HG03060 (cell line): ENCODE results near the gene MRPL51.
"Not testable (repeated sequence)": the region's sequence is repeated elsewhere in the genome, so short reads cannot be mapped to it uniquely, and the experiment has no call there.

Experiments used
- ATAC-seq: cut with Tn5 transposase; IDR thresholded peaks from one replicate; pipeline ENCODE4 v1.9.1; 2021; ENCODE audit warnings: low read depth, moderate number of reproducible peaks; ENCODE audit not compliant: unreplicated experiment

MRPL51 gene

DNA sequence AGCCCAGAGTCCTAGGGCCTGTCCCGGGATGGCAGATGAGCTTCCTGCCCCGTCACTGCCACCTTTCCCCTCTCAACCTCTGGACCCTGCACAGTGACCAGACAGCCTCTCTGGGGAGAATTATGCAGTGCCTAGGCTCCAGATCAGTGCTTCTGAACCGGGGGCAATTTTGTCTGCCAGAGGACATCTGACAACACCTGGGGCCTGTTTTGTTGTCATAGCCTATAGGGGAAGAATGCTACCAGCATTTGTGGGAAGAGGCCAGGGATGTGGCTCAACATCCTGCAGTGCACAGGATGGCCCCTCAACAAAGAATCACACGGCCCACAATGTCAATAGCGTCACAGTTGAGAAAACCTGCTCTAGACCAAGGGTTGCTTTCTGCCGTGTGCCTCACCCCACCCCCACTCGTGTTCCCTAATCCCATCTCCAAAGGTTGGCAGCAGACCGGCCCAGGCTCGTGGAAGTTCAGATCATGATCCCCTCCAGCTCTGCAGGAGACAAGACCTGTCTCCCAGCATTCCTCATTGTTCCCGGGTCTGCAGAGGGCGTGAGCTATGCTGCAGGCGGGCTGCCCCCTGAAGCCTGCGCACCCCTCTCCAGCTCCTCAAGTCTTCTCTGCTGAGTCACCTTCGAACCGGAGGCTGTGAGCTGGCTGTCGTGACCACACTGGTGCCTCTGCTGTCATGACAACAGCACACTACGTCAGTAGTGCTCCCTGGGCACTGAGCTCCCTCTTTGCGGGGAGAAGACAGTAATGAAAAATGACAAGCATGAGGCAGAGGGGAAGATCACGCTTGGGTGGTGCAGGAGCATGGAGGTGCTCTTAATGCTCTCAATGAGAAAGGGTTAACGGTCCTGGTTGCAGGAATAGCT lies 39.2 kb upstream of the MRPL51 start:
- no peak for ATAC-seq

GRCh38 chr12:6530576-6531260 lies 37.7 kb upstream of the MRPL51 start:
- ATAC-seq = no peak

GRCh38 chr12:6529291-6529737 lies 36.3 kb upstream of the MRPL51 start:
- no peak for ATAC-seq

DNA sequence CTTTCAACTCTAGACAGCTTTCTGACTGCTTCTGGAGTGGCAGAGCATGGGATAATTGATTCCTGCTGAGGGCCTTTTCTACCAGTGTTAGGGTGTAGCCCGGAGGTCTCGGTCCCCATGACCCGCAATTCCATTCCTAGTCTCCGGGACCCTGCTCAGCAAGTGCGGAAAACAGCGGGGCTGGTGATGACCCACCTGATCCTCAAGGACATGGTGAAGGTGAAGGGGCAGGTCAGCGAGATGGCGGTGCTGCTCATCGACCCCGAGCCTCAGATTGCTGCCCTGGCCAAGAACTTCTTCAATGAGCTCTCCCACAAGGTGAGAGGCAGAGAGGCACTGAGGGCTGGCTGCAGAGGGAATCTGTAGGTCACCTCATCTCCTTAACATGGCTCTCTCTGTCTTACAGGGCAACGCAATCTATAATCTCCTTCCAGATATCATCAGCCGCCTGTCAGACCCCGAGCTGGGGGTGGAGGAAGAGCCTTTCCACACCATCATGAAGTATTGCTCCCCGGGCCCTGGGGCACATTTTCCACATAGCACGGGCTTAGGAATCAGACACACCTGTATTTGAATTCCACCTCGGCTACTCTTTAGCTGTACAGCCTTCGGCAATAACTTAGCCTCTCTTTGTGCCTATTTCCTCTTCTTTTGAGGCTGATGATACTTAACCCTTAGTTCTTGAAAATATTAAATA lies 35.6 kb upstream of the MRPL51 start:
- ATAC-seq = no peak

DNA sequence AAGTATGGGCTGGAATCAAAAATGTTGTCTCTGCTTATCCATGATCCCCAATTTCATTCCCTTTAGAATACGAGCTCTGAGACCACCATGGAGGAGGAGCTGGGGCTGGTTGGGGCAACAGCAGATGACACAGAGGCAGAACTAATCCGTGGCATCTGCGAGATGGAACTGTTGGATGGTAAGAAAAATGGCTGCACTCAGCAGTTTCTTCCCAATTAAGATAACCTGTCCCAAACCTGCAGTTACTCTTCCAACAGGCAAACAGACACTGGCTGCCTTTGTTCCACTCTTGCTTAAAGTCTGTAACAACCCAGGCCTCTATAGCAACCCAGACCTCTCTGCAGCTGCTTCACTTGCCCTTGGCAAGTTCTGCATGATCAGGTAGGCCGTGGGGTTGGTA lies 34.6 kb upstream of the MRPL51 start:
- ATAC-seq = no peak

DNA sequence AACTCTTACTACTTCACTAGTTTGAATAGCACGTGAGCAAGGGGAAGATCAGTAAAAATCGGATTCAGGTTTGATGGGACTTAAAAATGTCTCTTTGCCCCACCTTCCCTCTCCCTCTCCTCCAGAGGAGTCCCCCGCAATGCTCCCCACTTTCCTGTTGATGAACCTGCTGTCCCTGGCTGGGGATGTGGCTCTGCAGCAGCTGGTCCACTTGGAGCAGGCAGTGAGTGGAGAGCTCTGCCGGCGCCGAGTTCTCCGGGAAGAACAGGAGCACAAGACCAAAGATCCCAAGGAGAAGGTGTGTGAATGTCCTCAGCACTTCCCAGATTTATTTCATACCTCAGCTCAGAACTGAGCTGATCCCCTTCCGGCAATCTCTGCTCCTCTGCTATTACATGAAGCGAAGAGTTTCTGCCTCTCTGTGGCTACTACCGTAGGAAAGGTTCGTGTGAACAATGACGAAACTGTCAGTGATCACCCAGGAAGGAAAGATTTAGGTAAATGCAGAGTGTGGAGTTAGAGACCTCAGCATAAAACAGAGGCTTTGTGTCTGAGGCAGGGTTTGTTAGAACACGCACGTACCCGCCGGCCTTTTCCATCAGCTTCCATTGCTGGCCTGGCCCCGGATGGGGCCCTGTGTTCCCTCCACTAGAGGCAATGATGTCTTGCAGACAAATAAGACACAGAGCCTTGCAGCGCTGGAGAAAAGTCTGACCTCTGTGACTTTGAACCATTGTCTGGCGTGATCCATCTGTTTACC lies 33.9 kb upstream of the MRPL51 start:
- no peak for ATAC-seq

- ATAC-seq = no peak
Measured at GRCh38 chr12:6526201-6526600, 33.1 kb upstream of the MRPL51 start.

DNA sequence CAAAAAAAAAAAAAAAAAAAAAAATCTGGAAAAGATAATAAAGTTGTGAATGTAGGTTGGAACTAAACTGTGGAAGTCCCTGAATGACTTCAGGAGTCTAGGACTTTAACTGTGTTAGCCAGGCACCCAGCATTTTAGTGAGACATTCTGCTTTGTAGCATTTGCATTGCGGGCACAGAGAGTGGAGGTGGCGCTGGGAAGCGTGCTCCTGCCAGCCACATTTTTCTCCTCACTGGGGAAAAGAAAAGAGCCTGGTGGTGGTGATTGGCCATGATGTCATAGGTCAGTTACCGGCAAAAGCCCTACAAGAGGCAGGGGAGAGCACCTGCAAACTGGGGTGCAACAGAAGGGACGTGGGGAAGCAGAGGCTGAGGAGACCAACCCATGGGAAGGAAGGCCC lies 31.6 kb upstream of the MRPL51 start:
- no peak for ATAC-seq

DNA sequence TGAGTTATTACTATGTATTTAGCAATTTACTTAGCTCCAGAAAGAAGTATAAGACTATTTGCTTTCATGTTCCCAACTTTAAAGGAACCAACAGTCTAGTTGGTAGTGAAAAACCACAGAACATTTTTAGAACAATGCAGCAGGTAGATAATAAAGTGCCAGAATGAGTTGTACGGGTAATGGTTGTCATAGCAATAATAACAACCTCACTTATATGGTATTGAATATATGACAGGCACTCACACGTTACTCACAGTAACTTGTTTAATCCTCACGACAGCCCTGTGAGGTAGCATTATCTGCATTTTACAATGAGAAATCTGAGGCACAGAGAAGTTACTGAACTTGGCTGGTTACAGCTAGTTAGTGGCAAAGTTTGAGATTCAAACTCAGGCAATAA lies 30.6 kb upstream of the MRPL51 start:
- ATAC-seq = no peak

- ATAC-seq = no peak
Measured at GRCh38 chr12:6522193-6522592, 29.1 kb upstream of the MRPL51 start.

DNA sequence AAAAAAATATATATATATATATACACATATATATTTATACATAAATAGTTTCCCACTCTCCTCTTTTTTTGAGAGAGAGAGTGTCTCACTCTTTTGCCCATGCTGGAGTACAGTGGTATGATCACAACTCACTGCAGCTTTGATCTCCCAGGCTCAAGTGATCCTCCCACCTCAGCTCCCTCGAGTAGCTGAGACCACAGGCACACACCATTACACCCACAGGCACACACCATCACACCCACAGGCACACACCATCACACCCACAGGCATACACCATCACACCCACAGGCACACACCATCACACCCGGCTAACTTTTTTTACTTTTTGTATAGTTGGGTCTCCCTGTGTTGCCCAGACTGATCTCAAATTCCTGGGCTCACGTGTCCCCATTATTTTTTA lies 27.1 kb upstream of the MRPL51 start:
- ATAC-seq = no peak

DNA sequence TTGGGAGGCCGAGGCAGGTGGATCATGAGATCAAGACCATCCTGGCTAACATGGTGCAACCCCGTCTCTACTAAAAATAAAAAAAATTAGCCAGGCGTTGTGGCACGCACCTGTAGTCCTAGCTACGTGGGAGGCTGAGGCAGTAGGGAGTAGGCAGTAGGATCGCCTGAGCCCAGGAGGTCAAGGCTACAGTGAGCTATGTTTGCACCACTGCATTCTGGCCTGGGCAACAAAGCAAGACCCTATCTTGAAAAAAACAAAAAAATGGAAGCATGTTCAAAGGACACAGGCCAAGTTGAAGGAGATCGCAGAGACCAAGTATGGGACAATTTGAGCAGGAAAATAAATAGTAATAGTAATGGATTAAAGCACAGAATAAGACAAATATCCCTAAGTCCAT lies 15.0 kb upstream of the MRPL51 start:
- no peak for ATAC-seq

- ATAC-seq = no peak
Measured at GRCh38 chr12:6507102-6507998, 14.3 kb upstream of the MRPL51 start.

- ATAC-seq = no peak
Measured at GRCh38 chr12:6500466-6500865, 7.4 kb upstream of the MRPL51 start.

- not testable (repeated sequence) for ATAC-seq
Measured at GRCh38 chr12:6497291-6497690, 4.2 kb upstream of the MRPL51 start.

DNA sequence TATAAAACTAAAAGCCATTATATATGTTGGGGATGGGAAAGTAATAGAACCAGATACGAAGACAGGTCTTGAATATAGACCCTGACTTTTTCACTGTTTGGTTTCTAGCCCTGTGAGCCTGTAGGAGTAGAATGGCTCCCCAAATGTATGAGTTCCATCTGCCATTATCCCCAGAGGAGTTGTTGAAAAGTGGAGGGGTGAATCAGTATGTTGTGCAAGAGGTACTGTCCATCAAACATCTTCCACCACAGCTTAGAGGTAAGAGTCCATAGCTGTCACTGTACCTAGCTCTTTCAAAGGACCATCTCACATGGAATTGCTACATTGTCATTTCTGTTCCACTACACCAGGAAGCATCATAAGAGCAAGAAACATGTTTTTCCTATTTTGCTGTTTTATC lies 1.9 kb upstream of the MRPL51 start:
- no peak for ATAC-seq

GRCh38 chr12:6494258-6494743 lies 1.2 kb upstream of the MRPL51 start:
- ATAC-seq = no peak

DNA sequence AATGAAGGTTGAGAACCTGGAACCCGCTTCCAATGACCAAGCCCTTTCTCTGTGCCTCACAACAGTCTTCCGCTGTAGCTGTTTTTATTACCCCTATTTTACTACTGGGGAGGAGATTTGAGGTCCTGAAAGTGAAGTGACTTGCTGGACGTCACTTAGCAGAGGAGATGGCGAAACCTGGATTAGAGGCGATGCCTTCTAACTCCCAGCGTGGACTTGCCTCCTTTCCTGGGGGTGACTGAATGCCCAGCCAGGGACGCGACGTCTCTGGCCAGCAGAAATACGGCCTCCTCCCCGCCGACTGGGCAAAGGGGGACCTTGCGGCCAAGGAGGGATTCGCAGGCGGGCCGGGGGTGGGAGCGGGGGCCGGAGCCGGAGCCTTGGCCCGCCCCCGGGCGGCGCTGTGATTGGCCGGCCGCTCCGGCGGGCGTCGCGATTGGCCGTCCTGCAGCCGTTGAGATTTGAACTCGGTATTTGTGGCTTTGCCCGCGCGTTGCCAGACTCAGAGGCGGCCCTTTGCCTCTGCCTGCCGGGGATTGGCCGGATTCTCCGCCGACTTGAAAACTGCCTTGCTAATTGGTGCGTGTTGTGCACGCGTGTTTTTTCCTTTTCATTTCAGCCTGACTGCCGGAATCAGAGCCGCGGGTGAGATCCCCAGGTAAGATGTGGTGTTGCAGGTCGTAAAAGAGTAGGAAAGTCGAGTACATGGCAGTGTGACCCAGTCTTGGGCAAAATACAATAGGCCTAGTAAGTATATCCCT lies 615 bp upstream of the MRPL51 start, which contains the start of gene NCAPD2:
Gene NCAPD2 (plus strand): TSS at position 606 of the 761 bp plus-strand sequence. CDS start 997 bp downstream, outside the sequence.
- ATAC-seq = peak; percentile 85

GRCh38 chr12:6490673-6491072 lies 2.4 kb downstream of the MRPL51 start:
- not testable (repeated sequence) for ATAC-seq
